GM18507 (cell line): Measurements from ENCODE around the gene AVPR1A.

Experiments used
- DNase-seq: peaks from one replicate; pipeline ENCODE4 v3.0.0; 2011; ENCODE audit warnings: low read depth; ENCODE audit not compliant: insufficient read length; ENCODE audit errors: extremely low spot score
- FAIRE-seq: peaks from 2 replicates; lab custom pipeline; 2011; peaks lifted over from hg19 to GRCh38; lab: Jason Lieb, UNC

AVPR1A gene

GRCh38 chr12:63101920-63102319 lies 49.1 kb downstream of the AVPR1A start:
- FAIRE-seq (no peak), DNase-seq (no peak)

GRCh38 chr12:63098851-63099250 lies 52.1 kb downstream of the AVPR1A start:
- DNase-seq (no peak), FAIRE-seq (no peak)

- FAIRE-seq (no peak), DNase-seq (no peak)
Measured at GRCh38 chr12:63095369-63095980, 55.5 kb downstream of the AVPR1A start.

GRCh38 chr12:63093711-63094110 lies 57.3 kb downstream of the AVPR1A start:
- DNase-seq, result no peak
- FAIRE-seq, result no peak

- DNase-seq (no peak), FAIRE-seq (no peak)
Measured at GRCh38 chr12:63093084-63093483, 57.9 kb downstream of the AVPR1A start.
